Measurements from ENCODE around the gene ACOX1.

DNA sequence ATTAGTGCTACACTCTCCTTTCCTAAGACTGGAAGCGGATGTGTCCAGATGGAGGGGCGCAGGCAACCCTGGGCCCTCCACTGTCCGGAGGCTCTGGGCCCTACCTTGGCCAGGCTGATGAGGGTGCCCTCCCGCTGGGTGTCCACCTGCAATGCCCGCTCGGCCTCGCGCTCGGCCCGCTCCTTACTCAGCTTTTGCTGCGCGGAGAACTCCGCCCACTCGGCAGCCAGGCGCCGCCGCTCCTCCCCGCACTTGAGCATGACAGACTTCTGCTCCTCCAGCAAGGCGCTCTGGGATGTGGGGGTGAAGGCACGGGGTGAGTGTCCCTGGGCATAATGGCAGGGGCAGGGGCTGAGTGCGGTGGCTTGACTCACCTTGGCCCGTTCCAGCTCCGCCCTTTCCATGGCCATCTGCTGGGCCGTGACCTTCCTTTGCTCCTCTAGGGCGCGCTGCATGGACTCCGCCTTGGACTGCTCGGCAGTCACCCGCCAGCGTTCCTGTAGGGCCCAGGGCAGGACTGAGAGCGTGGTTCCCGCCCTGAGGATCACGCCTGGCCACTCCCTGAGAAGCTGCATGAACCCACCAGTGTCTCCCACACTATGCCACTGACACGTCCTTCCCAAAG is 64.2 kb downstream of the ACOX1 start:
- TF ChIP-seq, protein P1, sequence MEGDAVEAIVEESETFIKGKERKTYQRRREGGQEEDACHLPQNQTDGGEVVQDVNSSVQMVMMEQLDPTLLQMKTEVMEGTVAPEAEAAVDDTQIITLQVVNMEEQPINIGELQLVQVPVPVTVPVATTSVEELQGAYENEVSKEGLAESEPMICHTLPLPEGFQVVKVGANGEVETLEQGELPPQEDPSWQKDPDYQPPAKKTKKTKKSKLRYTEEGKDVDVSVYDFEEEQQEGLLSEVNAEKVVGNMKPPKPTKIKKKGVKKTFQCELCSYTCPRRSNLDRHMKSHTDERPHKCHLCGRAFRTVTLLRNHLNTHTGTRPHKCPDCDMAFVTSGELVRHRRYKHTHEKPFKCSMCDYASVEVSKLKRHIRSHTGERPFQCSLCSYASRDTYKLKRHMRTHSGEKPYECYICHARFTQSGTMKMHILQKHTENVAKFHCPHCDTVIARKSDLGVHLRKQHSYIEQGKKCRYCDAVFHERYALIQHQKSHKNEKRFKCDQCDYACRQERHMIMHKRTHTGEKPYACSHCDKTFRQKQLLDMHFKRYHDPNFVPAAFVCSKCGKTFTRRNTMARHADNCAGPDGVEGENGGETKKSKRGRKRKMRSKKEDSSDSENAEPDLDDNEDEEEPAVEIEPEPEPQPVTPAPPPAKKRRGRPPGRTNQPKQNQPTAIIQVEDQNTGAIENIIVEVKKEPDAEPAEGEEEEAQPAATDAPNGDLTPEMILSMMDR (IDR thresholded peaks at IDR 0.05; ENCODE audit: low read length) = no peak
- TF ChIP-seq EZH2 (optimal IDR thresholded peaks at IDR 0.05; ENCODE audit: low read depth, low read length) = no peak

Measured in MM.1S (cell line).